ENCODE results near the gene PDCD10.

PDCD10 gene

GRCh38 chr3:167749209-167749608 lies 14.5 kb upstream of the PDCD10 start:
- TF ChIP-seq CTCF (IDR thresholded peaks at IDR 0.05; ENCODE audit: control insufficient read depth, insufficient read depth, low read depth, low read length, missing control alignments): no peak
- no peak overlapping the region for H3K4me3 ChIP-seq (ENCODE audit: control insufficient read depth, low read depth, low read length)
- no peak for DNase-seq (ENCODE audit: low read depth)

- TF ChIP-seq CTCF (IDR thresholded peaks at IDR 0.05; ENCODE audit: control insufficient read depth, insufficient read depth, low read depth, low read length, missing control alignments): no peak
- no peak for DNase-seq (ENCODE audit: low read depth)
- H3K4me3 ChIP-seq (ENCODE audit: control insufficient read depth, low read depth, low read length): no peak overlapping the region
Observed at GRCh38 chr3:167743799-167744198, 9.1 kb upstream of the PDCD10 start.

- H3K4me3 ChIP-seq (ENCODE audit: control insufficient read depth, low read depth, low read length): no peak overlapping the region
- DNase-seq (ENCODE audit: low read depth): no peak
- TF ChIP-seq CTCF (IDR thresholded peaks at IDR 0.05; ENCODE audit: control insufficient read depth, insufficient read depth, low read depth, low read length, missing control alignments): no peak
Observed at GRCh38 chr3:167742338-167742737, 7.6 kb upstream of the PDCD10 start.

- TF ChIP-seq CTCF (IDR thresholded peaks at IDR 0.05; ENCODE audit: control insufficient read depth, insufficient read depth, low read depth, low read length, missing control alignments): peak; percentile 52
- no peak overlapping the region for H3K4me3 ChIP-seq (ENCODE audit: control insufficient read depth, low read depth, low read length)
- DNase-seq (ENCODE audit: low read depth): no peak
Observed at GRCh38 chr3:167740961-167741587, 6.4 kb upstream of the PDCD10 start.

- no peak for TF ChIP-seq CTCF (IDR thresholded peaks at IDR 0.05; ENCODE audit: control insufficient read depth, insufficient read depth, low read depth, low read length, missing control alignments)
- DNase-seq (ENCODE audit: low read depth): no peak
- no peak overlapping the region for H3K4me3 ChIP-seq (ENCODE audit: control insufficient read depth, low read depth, low read length)
Observed at GRCh38 chr3:167739190-167739810, 4.6 kb upstream of the PDCD10 start.

- TF ChIP-seq CTCF (IDR thresholded peaks at IDR 0.05; ENCODE audit: control insufficient read depth, insufficient read depth, low read depth, low read length, missing control alignments): no peak
- DNase-seq (ENCODE audit: low read depth): no peak
- H3K4me3 ChIP-seq (ENCODE audit: control insufficient read depth, low read depth, low read length): no peak overlapping the region
Observed at GRCh38 chr3:167738037-167738436, 3.3 kb upstream of the PDCD10 start.

Measured in AG09309 (cell line).